Measurements from ENCODE around the gene BNC1. TPM values are rescaled to one million over a fixed set of nuclear protein-coding genes. Genes with fewer than 3 reads are reported as not detected.

BNC1 gene
- total RNA-seq, 1 donor from 2014 or later, result not detected

- H3K79me2 ChIP-seq (ENCODE audit: low read depth), result no peaks in the 10 kb centered on the region
- Mint-ChIP-seq H3K27ac (no peak overlapping the region), H3K36me3 (no peaks in the 10 kb centered on the region), H3K27me3 (ENCODE audit: insufficient read depth, low read depth) (no peaks in the 10 kb centered on the region), H3K4me3 (no peak overlapping the region), H3K4me1 (no peaks in the 10 kb centered on the region), H3K9me3 (peaks cover 2% of the 10 kb centered on the region)
- H3K4me3 ChIP-seq, result no peak overlapping the region
- no peaks in the 10 kb centered on the region for H3F3A ChIP-seq (ENCODE audit: low read depth)
- no peak overlapping the region for H3K27ac ChIP-seq
- H3K9ac ChIP-seq, result no peak overlapping the region
- H3K27me3 ChIP-seq, result peaks cover 2% of the 10 kb centered on the region
- H3K4me2 ChIP-seq, result no peak overlapping the region
- no peaks in the 10 kb centered on the region for H3K4me1 ChIP-seq
- no peak overlapping the region for H2AFZ ChIP-seq (replicated peaks)
- TF ChIP-seq EZH2 (IDR thresholded peaks at IDR 0.05), result no peak
- TF ChIP-seq EZH2phosphoT487 (IDR thresholded peaks at IDR 0.05), result no peak
- no peak for TF ChIP-seq CTCF (IDR thresholded peaks at IDR 0.05)
- no peak for DNase-seq (ENCODE audit: low spot score)
- no peaks in the 10 kb centered on the region for H4K20me1 ChIP-seq (ENCODE audit: low read depth)
- no peaks in the 10 kb centered on the region for H3K9me3 ChIP-seq (ENCODE audit: low read depth)
- no peaks in the 10 kb centered on the region for H3K36me3 ChIP-seq
Measured at GRCh38 chr15:83293201-83293600, 8.7 kb upstream of the BNC1 start.

GRCh38 chr15:83292317-83292716, 7.9 kb upstream of the BNC1 start:
- Mint-ChIP-seq H3K36me3 (no peaks in the 10 kb centered on the region), H3K4me3 (no peak overlapping the region), H3K9me3 (peaks cover 2% of the 10 kb centered on the region), H3K27me3 (ENCODE audit: insufficient read depth, low read depth) (peaks cover 2% of the 10 kb centered on the region), H3K27ac (no peak overlapping the region), H3K4me1 (no peaks in the 10 kb centered on the region)
- Histone ChIP-seq H3K4me3 (no peak overlapping the region), H3K36me3 (no peaks in the 10 kb centered on the region), H3K27ac (no peak overlapping the region), H3K9ac (no peak overlapping the region), H4K20me1 (ENCODE audit: low read depth) (no peaks in the 10 kb centered on the region), H3F3A (ENCODE audit: low read depth) (no peaks in the 10 kb centered on the region), H3K27me3 (peaks cover 10% of the 10 kb centered on the region), H3K9me3 (ENCODE audit: low read depth) (no peaks in the 10 kb centered on the region), H3K4me1 (no peaks in the 10 kb centered on the region), H3K79me2 (ENCODE audit: low read depth) (no peaks in the 10 kb centered on the region), H2AFZ (replicated peaks) (no peak overlapping the region), H3K4me2 (no peak overlapping the region)
- TF ChIP-seq CTCF (IDR thresholded peaks at IDR 0.05) (no peak), EZH2 (IDR thresholded peaks at IDR 0.05) (no peak), EZH2phosphoT487 (IDR thresholded peaks at IDR 0.05) (no peak)
- DNase-seq (ENCODE audit: low spot score), result no peak

GRCh38 chr15:83290236-83290635, 5.8 kb upstream of the BNC1 start:
- Histone ChIP-seq H3F3A (ENCODE audit: low read depth) (peaks cover 1% of the 10 kb centered on the region), H3K4me1 (no peaks in the 10 kb centered on the region), H3K4me2 (no peak overlapping the region), H4K20me1 (ENCODE audit: low read depth) (no peaks in the 10 kb centered on the region), H3K9me3 (ENCODE audit: low read depth) (no peaks in the 10 kb centered on the region), H2AFZ (replicated peaks) (no peak overlapping the region), H3K36me3 (no peaks in the 10 kb centered on the region), H3K9ac (no peak overlapping the region), H3K27me3 (peaks cover 31% of the 10 kb centered on the region), H3K27ac (no peak overlapping the region), H3K4me3 (no peak overlapping the region), H3K79me2 (ENCODE audit: low read depth) (no peaks in the 10 kb centered on the region)
- Mint-ChIP-seq H3K36me3 (no peaks in the 10 kb centered on the region), H3K4me3 (no peak overlapping the region), H3K4me1 (peaks cover 3% of the 10 kb centered on the region), H3K27me3 (ENCODE audit: insufficient read depth, low read depth) (peaks cover 18% of the 10 kb centered on the region), H3K9me3 (peaks cover 5% of the 10 kb centered on the region), H3K27ac (no peak overlapping the region)
- no peak for DNase-seq (ENCODE audit: low spot score)
- no peak for TF ChIP-seq EZH2 (IDR thresholded peaks at IDR 0.05)

- no peak overlapping the region for H3K9ac ChIP-seq
- peaks cover 3% of the 10 kb centered on the region for H3K4me1 Mint-ChIP-seq
Measured at GRCh38 chr15:83289160-83289559, 4.7 kb upstream of the BNC1 start.

More at GRCh38 chr15:83289160-83289559, 4.7 kb upstream of the BNC1 start:
- H3K9me3 ChIP-seq (ENCODE audit: low read depth), result no peaks in the 10 kb centered on the region
- H3K9me3 Mint-ChIP-seq, result peaks cover 5% of the 10 kb centered on the region
- no peaks in the 10 kb centered on the region for H4K20me1 ChIP-seq (ENCODE audit: low read depth)
- H3K4me2 ChIP-seq, result no peak overlapping the region
- no peak for DNase-seq (ENCODE audit: low spot score)
- no peak overlapping the region for H3K4me3 Mint-ChIP-seq
- peaks cover 23% of the 10 kb centered on the region for H3K27me3 Mint-ChIP-seq (ENCODE audit: insufficient read depth, low read depth)
- H3K4me1 ChIP-seq, result no peaks in the 10 kb centered on the region
- H3K79me2 ChIP-seq (ENCODE audit: low read depth), result no peaks in the 10 kb centered on the region
- no peaks in the 10 kb centered on the region for H3K36me3 ChIP-seq
- H3K36me3 Mint-ChIP-seq, result no peaks in the 10 kb centered on the region
- H3K27ac ChIP-seq, result no peak overlapping the region
- peaks cover 7% of the 10 kb centered on the region for H3F3A ChIP-seq (ENCODE audit: low read depth)
- no peak overlapping the region for H2AFZ ChIP-seq (replicated peaks)
- H3K27ac Mint-ChIP-seq, result no peak overlapping the region
- H3K4me3 ChIP-seq, result no peak overlapping the region
- TF ChIP-seq EZH2phosphoT487 (IDR thresholded peaks at IDR 0.05) (no peak), EZH2 (IDR thresholded peaks at IDR 0.05) (no peak), CTCF (IDR thresholded peaks at IDR 0.05) (no peak)
- peaks cover 42% of the 10 kb centered on the region for H3K27me3 ChIP-seq

Data from neural progenitor cell (in vitro differentiated cells).